Stimulated activated memory B cell treated with anti-CD40 and anti-IgM and Interleukin-4, amounts not matched to agents 10 μg/mL and 1 μg/mL and 100 μg/mL, for 72 hours (primary cell): ENCODE measurements around the gene CLDND2.

Experiments used
- ATAC-seq: fragments of 150-1000 bp; cut with Tn5 transposase; 2 replicates; pipeline ENCODE4 v1.10.0; 2021
- H3K27ac Mint-ChIP-seq: one replicate; pipeline ENCODE4 v1.8.0; 2022; ENCODE audit warnings: mild to moderate bottlenecking, mixed read lengths
- H3K27me3 Mint-ChIP-seq: one replicate; pipeline ENCODE4 v1.8.0; 2022; ENCODE audit warnings: mixed read lengths
- H3K36me3 Mint-ChIP-seq: one replicate; pipeline ENCODE4 v1.8.0; 2022; ENCODE audit warnings: mixed read lengths
- H3K4me1 Mint-ChIP-seq: one replicate; pipeline ENCODE4 v1.8.0; 2022; ENCODE audit warnings: mixed read lengths
- H3K4me3 Mint-ChIP-seq: one replicate; pipeline ENCODE4 v1.8.0; 2022; ENCODE audit warnings: mild to moderate bottlenecking, moderate library complexity, mixed read lengths
- H3K9me3 Mint-ChIP-seq: one replicate; pipeline ENCODE4 v1.8.0; 2022; ENCODE audit warnings: mixed read lengths

CLDND2 gene

GRCh38 chr19:51394050-51394836 lies 25.4 kb upstream of the CLDND2 start:
- H3K36me3 Mint-ChIP-seq, result no peaks in the 10 kb centered on the region
- peak overlapping the region; percentile 80 for H3K4me3 Mint-ChIP-seq
- H3K27ac Mint-ChIP-seq, result peak overlapping the region; percentile 83
- H3K27me3 Mint-ChIP-seq, result peaks cover 9% of the 10 kb centered on the region
- H3K4me1 Mint-ChIP-seq, result peaks cover 43% of the 10 kb centered on the region
- peaks cover 3% of the 10 kb centered on the region for H3K9me3 Mint-ChIP-seq
- peak; percentile 95 for ATAC-seq

- H3K36me3 Mint-ChIP-seq, result no peaks in the 10 kb centered on the region
- H3K4me3 Mint-ChIP-seq, result no peak overlapping the region
- H3K4me1 Mint-ChIP-seq, result peaks cover 46% of the 10 kb centered on the region
- peaks cover 3% of the 10 kb centered on the region for H3K9me3 Mint-ChIP-seq
- H3K27me3 Mint-ChIP-seq, result peaks cover 9% of the 10 kb centered on the region
- no peak overlapping the region for H3K27ac Mint-ChIP-seq
- ATAC-seq, result no peak
Measured at GRCh38 chr19:51392701-51393100, 23.9 kb upstream of the CLDND2 start.

- Mint-ChIP-seq H3K4me1 (peaks cover 45% of the 10 kb centered on the region), H3K4me3 (no peak overlapping the region), H3K9me3 (peaks cover 3% of the 10 kb centered on the region), H3K27me3 (peaks cover 9% of the 10 kb centered on the region), H3K27ac (peak overlapping the region; percentile 82), H3K36me3 (no peaks in the 10 kb centered on the region)
- no peak for ATAC-seq
Measured at GRCh38 chr19:51391073-51391611, 22.3 kb upstream of the CLDND2 start.

GRCh38 chr19:51389143-51389542 lies 20.3 kb upstream of the CLDND2 start:
- no peak overlapping the region for H3K4me3 Mint-ChIP-seq
- no peaks in the 10 kb centered on the region for H3K9me3 Mint-ChIP-seq
- ATAC-seq, result no peak
- peaks cover 9% of the 10 kb centered on the region for H3K27me3 Mint-ChIP-seq
- H3K4me1 Mint-ChIP-seq, result peaks cover 25% of the 10 kb centered on the region
- H3K36me3 Mint-ChIP-seq, result no peaks in the 10 kb centered on the region
- H3K27ac Mint-ChIP-seq, result no peak overlapping the region

- peak; percentile 9 for ATAC-seq
- H3K4me1 Mint-ChIP-seq, result peaks cover 19% of the 10 kb centered on the region
- no peak within 1 kb of the TSS for H3K4me3 Mint-ChIP-seq
- H3K27ac Mint-ChIP-seq, result peak within 1 kb of the TSS; percentile 5
- H3K36me3 Mint-ChIP-seq, result no peaks in the 10 kb centered on the region
- H3K27me3 Mint-ChIP-seq, result peaks cover 9% of the 10 kb centered on the region
- H3K9me3 Mint-ChIP-seq, result no peaks in the 10 kb centered on the region
Measured at GRCh38 chr19:51387924-51388389, 19.2 kb upstream of the CLDND2 start, which contains the start of gene LIM2. TSS of gene LIM2 (minus strand) at chr19:51387974. CDS start at chr19:51387443, 531 bp downstream.

- peaks cover 19% of the 10 kb centered on the region for H3K4me1 Mint-ChIP-seq
- H3K27me3 Mint-ChIP-seq, result peaks cover 9% of the 10 kb centered on the region
- ATAC-seq, result peak; percentile 24
- peak overlapping the region; percentile 5 for H3K27ac Mint-ChIP-seq
- no peak overlapping the region for H3K4me3 Mint-ChIP-seq
- H3K9me3 Mint-ChIP-seq, result no peaks in the 10 kb centered on the region
- H3K36me3 Mint-ChIP-seq, result no peaks in the 10 kb centered on the region
Measured at GRCh38 chr19:51386882-51387520, 18.2 kb upstream of the CLDND2 start.

GRCh38 chr19:51382004-51382403 lies 13.2 kb upstream of the CLDND2 start:
- no peaks in the 10 kb centered on the region for H3K4me1 Mint-ChIP-seq
- no peaks in the 10 kb centered on the region for H3K36me3 Mint-ChIP-seq
- peaks cover 7% of the 10 kb centered on the region for H3K9me3 Mint-ChIP-seq
- no peak overlapping the region for H3K4me3 Mint-ChIP-seq
- no peak for ATAC-seq
- no peak overlapping the region for H3K27ac Mint-ChIP-seq
- H3K27me3 Mint-ChIP-seq, result no peaks in the 10 kb centered on the region

- Mint-ChIP-seq H3K4me1 (peaks cover 3% of the 10 kb centered on the region), H3K36me3 (no peaks in the 10 kb centered on the region), H3K4me3 (no peak overlapping the region), H3K27ac (no peak overlapping the region), H3K9me3 (peaks cover 7% of the 10 kb centered on the region), H3K27me3 (no peaks in the 10 kb centered on the region)
- ATAC-seq, result no peak
Measured at GRCh38 chr19:51380379-51380778, 11.6 kb upstream of the CLDND2 start.

- H3K27ac Mint-ChIP-seq, result no peak overlapping the region
- H3K27me3 Mint-ChIP-seq, result no peaks in the 10 kb centered on the region
- H3K4me3 Mint-ChIP-seq, result no peak overlapping the region
- no peaks in the 10 kb centered on the region for H3K36me3 Mint-ChIP-seq
- H3K4me1 Mint-ChIP-seq, result peaks cover 21% of the 10 kb centered on the region
- no peak for ATAC-seq
- H3K9me3 Mint-ChIP-seq, result peaks cover 7% of the 10 kb centered on the region
Measured at GRCh38 chr19:51377422-51377821, 8.6 kb upstream of the CLDND2 start.

- peak; percentile 53 for ATAC-seq
- Mint-ChIP-seq H3K4me1 (peaks cover 39% of the 10 kb centered on the region), H3K4me3 (peak overlapping the region; percentile 44), H3K27me3 (no peaks in the 10 kb centered on the region), H3K36me3 (no peaks in the 10 kb centered on the region), H3K27ac (peak overlapping the region; percentile 6), H3K9me3 (peaks cover 3% of the 10 kb centered on the region)
Measured at GRCh38 chr19:51375504-51376221, 6.9 kb upstream of the CLDND2 start.

- peak; percentile 71 for ATAC-seq
- Mint-ChIP-seq H3K4me1 (peaks cover 52% of the 10 kb centered on the region), H3K27ac (peak within 1 kb of the TSS; percentile 78), H3K4me3 (peak within 1 kb of the TSS; percentile 35), H3K9me3 (no peaks in the 10 kb centered on the region), H3K27me3 (no peaks in the 10 kb centered on the region), H3K36me3 (no peaks in the 10 kb centered on the region)
Measured at GRCh38 chr19:51372649-51373504, 4.1 kb upstream of the CLDND2 start, which contains the start of gene NKG7. TSS of gene NKG7 (minus strand) at chr19:51372654. CDS start at chr19:51372535, 119 bp downstream.

- Mint-ChIP-seq H3K36me3 (no peaks in the 10 kb centered on the region), H3K4me3 (peak overlapping the region; percentile 35), H3K27ac (peak overlapping the region; percentile 78), H3K4me1 (peaks cover 52% of the 10 kb centered on the region), H3K9me3 (no peaks in the 10 kb centered on the region), H3K27me3 (no peaks in the 10 kb centered on the region)
- no peak for ATAC-seq
Measured at GRCh38 chr19:51372021-51372648, 3.3 kb upstream of the CLDND2 start.

GRCh38 chr19:51371186-51371690 lies 2.4 kb upstream of the CLDND2 start:
- ATAC-seq, result no peak
- Mint-ChIP-seq H3K4me1 (peaks cover 58% of the 10 kb centered on the region), H3K27ac (peak overlapping the region; percentile 78), H3K4me3 (peak overlapping the region; percentile 1), H3K9me3 (no peaks in the 10 kb centered on the region), H3K36me3 (no peaks in the 10 kb centered on the region), H3K27me3 (no peaks in the 10 kb centered on the region)

- H3K9me3 Mint-ChIP-seq, result no peaks in the 10 kb centered on the region
- ATAC-seq, result no peak
- peaks cover 61% of the 10 kb centered on the region for H3K4me1 Mint-ChIP-seq
- peak overlapping the region; percentile 16 for H3K4me3 Mint-ChIP-seq
- peak overlapping the region; percentile 3 for H3K27ac Mint-ChIP-seq
- no peaks in the 10 kb centered on the region for H3K27me3 Mint-ChIP-seq
- no peaks in the 10 kb centered on the region for H3K36me3 Mint-ChIP-seq
Measured at GRCh38 chr19:51370230-51370629, 1.4 kb upstream of the CLDND2 start.
